HCT116 (cell line): ENCODE measurements around the gene EML1.

Source experiments
- EZH2phosphoT487 ChIP-seq: fragments of 200-600 bp; IDR thresholded peaks from 2 replicates; pipeline ENCODE4 v1.6.1; 2018; ENCODE audit warnings: antibody characterized with exemption, borderline replicate concordance
- POLR2AphosphoS5 ChIP-seq: IDR thresholded peaks from 2 replicates; pipeline ENCODE4 v1.6.1; 2011; ENCODE audit warnings: mild to moderate bottlenecking, low read depth, low read length, moderate library complexity
- RAD21 ChIP-seq: IDR thresholded peaks from 2 replicates; pipeline ENCODE4 v1.6.1; 2012; ENCODE audit warnings: low read depth, mild to moderate bottlenecking
- SP1 ChIP-seq: IDR thresholded peaks from 2 replicates; pipeline ENCODE4 v1.6.1; 2012; ENCODE audit warnings: low read depth
- ZFX ChIP-seq: fragments of 450-650 bp; IDR thresholded peaks from 2 replicates; pipeline ENCODE4 v1.6.1; 2017
- TF ChIP-seq, protein P1 (sequence below), 3 experiments: fragments of 200-600 bp in 1 of 3; sonication (generic) in 1 of 3; IDR thresholded peaks in 2 of 3; conservative IDR thresholded peaks in 1 of 3; 2 replicates each; pipeline ENCODE4 v1.5.1; 2012 to 2017; ENCODE audit warnings: low read depth in 2 of 3, low read length in 2 of 3, antibody characterized with exemption in 1 of 3, borderline replicate concordance in 1 of 3, control low read depth in 1 of 3, mild to moderate bottlenecking in 1 of 3, mixed read lengths in 1 of 3, mixed run types in 1 of 3, moderate library complexity in 1 of 3; ENCODE audit not compliant: insufficient read depth in 1 of 3
- TF ChIP-seq, protein P2 (sequence below): IDR thresholded peaks from 2 replicates; pipeline ENCODE4 v1.6.1; 2011; ENCODE audit warnings: mild to moderate bottlenecking, low read length, moderate library complexity; ENCODE audit not compliant: insufficient replicate concordance; ENCODE audit errors: extremely low read depth

DNA sequence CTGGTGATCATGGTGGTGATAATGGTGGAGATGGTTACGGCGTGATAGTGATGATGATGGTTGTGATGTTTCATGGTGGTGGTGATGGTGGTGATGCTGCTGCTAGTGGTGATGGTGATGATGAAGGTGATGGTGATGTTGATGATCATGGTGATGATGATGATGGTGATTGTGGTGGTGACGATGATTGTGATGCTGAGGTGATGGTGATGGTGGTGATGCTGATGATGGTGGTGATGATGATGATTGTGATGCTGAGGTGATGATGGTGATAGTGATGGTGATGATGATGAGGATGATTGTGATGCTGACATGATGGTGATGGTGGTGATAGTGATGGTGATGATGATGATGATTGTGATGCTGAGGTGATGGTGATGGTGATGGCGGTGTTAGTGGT is 158.8 kb downstream of the EML1 start:
- TF ChIP-seq, protein P1, sequence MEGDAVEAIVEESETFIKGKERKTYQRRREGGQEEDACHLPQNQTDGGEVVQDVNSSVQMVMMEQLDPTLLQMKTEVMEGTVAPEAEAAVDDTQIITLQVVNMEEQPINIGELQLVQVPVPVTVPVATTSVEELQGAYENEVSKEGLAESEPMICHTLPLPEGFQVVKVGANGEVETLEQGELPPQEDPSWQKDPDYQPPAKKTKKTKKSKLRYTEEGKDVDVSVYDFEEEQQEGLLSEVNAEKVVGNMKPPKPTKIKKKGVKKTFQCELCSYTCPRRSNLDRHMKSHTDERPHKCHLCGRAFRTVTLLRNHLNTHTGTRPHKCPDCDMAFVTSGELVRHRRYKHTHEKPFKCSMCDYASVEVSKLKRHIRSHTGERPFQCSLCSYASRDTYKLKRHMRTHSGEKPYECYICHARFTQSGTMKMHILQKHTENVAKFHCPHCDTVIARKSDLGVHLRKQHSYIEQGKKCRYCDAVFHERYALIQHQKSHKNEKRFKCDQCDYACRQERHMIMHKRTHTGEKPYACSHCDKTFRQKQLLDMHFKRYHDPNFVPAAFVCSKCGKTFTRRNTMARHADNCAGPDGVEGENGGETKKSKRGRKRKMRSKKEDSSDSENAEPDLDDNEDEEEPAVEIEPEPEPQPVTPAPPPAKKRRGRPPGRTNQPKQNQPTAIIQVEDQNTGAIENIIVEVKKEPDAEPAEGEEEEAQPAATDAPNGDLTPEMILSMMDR (IDR thresholded peaks at IDR 0.05 in 2 of 3, conservative IDR thresholded peaks at IDR 0.05 in 1 of 3; ENCODE audit: borderline replicate concordance in 1 of 3, insufficient read depth in 1 of 3, low read depth in 2 of 3, low read length in 2 of 3): no peak
- TF ChIP-seq ZFX (no peak), RAD21 (no peak), EZH2phosphoT487 (no peak), POLR2AphosphoS5 (no peak), SP1 (no peak)
- TF ChIP-seq, protein P2, sequence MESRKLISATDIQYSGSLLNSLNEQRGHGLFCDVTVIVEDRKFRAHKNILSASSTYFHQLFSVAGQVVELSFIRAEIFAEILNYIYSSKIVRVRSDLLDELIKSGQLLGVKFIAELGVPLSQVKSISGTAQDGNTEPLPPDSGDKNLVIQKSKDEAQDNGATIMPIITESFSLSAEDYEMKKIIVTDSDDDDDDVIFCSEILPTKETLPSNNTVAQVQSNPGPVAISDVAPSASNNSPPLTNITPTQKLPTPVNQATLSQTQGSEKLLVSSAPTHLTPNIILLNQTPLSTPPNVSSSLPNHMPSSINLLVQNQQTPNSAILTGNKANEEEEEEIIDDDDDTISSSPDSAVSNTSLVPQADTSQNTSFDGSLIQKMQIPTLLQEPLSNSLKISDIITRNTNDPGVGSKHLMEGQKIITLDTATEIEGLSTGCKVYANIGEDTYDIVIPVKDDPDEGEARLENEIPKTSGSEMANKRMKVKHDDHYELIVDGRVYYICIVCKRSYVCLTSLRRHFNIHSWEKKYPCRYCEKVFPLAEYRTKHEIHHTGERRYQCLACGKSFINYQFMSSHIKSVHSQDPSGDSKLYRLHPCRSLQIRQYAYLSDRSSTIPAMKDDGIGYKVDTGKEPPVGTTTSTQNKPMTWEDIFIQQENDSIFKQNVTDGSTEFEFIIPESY: no peak
